Subcutaneous adipose tissue (tissue), 4 donors: ENCODE measurements around the gene MAPK4. TPM values are rescaled to one million over a fixed set of nuclear protein-coding genes. Genes with fewer than 3 reads are reported as not detected.

ENCODE experiments used
- total RNA-seq, 4 donors: library from RNA; depleted of rRNA; stranded (reverse); fragments of >200 nt; gene quantifications; one replicate each; pipeline ENCODE4 v1.1.0, GENCODE V29; 2016
- TF ChIP-seq, protein P1 (sequence below): fragments of 450-650 bp; IDR thresholded peaks from one replicate; pipeline ENCODE4 v1.5.1; 2016; ENCODE audit warnings: low read depth, mild to moderate bottlenecking, control low read depth, antibody characterized with exemption, moderate library complexity

The MAPK4 gene
- total RNA-seq, 4 donors from 2014 or later, result 0.16 to 0.51 (median 0.22) TPM; not detected in 1

DNA sequence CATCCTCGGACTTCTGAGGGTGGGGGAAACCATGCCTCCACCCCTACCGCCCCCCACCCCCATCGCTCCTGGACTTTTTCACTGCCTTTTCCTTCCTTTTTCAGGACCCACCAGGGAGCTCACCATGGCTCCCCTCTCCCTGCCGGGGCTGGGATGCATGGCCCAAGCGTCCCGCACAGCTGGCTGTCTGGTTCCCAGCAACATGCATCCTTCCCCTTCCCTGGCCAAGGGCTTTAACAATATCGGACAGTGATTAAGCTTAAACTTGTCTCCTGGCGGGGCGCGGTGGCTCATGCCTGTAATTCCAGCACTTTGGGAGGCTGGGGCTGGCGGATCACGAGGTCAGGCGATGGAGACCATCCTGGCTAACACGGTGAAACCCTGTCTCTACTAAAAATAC, 215.8 kb downstream of the MAPK4 start:
- TF ChIP-seq, protein P1, sequence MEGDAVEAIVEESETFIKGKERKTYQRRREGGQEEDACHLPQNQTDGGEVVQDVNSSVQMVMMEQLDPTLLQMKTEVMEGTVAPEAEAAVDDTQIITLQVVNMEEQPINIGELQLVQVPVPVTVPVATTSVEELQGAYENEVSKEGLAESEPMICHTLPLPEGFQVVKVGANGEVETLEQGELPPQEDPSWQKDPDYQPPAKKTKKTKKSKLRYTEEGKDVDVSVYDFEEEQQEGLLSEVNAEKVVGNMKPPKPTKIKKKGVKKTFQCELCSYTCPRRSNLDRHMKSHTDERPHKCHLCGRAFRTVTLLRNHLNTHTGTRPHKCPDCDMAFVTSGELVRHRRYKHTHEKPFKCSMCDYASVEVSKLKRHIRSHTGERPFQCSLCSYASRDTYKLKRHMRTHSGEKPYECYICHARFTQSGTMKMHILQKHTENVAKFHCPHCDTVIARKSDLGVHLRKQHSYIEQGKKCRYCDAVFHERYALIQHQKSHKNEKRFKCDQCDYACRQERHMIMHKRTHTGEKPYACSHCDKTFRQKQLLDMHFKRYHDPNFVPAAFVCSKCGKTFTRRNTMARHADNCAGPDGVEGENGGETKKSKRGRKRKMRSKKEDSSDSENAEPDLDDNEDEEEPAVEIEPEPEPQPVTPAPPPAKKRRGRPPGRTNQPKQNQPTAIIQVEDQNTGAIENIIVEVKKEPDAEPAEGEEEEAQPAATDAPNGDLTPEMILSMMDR, result no peak

DNA sequence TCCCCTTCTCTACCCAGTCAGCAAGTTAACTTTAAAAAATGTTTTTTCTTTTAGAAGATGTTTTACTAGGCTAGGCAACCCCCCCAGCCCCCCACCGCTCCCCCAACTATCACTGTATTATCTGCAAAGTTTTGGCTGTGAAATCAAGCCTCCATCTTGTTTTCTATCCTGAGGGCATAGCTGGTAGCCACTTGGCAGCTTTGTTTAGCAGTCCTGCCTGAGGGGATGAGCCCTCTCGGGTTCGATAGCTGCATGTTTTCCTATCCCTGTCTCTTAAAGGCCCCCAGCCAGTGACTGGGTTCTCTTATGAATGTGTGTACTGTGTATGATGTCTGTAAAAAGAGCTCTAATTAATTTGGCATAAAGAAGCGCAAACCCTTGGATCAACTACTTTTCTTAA, 216.5 kb downstream of the MAPK4 start:
- TF ChIP-seq, protein P1, result no peak

Other genes with a start within 250 kb of the MAPK4 start
- gene SKA1, start 185.0 kb upstream of the MAPK4 start, total RNA-seq, result under 1 TPM in 3 of 4 donors, not detected in 1; 0.66 to 0.75 (median 0.68) TPM